H1 (cell line): ENCODE data around the gene KLHDC8A. TPM values are rescaled to one million over a fixed set of nuclear protein-coding genes. Genes with fewer than 3 reads are reported as not detected.

Source experiments
- ATF2 ChIP-seq: IDR thresholded peaks from 2 replicates; pipeline ENCODE4 v1.6.1; 2012; ENCODE audit warnings: low read length, inconsistent platforms
- CBX5 ChIP-seq: fragments of 300-800, 300-1000 bp; sonication (generic); IDR thresholded peaks from 2 replicates; pipeline ENCODE4 v1.7.1; 2016; ENCODE audit warnings: antibody characterized with exemption, low read length, low read depth
- RBBP5 ChIP-seq: IDR thresholded peaks from 2 replicates; pipeline ENCODE4 v1.7.1; 2012; ENCODE audit warnings: low read depth, mild to moderate bottlenecking, inconsistent platforms, low read length, moderate library complexity, borderline replicate concordance
- polyA plus RNA-seq, 7 experiments: library from polyadenylated mRNA; depleted of rRNA in 3 of 7; stranded (reverse) in 5 of 7; unstranded in 2 of 7; fragments of >200 nt in 5 of 7; fragments of 200-250 nt in 2 of 7; gene quantifications; 1 replicate in 5 of 7; 2 replicates in 1 of 7; 4 replicates in 1 of 7; pipeline versions ENCODE4 v1.2.1 to v1.2.3, GENCODE V29; 2011 to 2013; ENCODE audit warnings: missing spikeins in 2 of 7, mixed read lengths in 2 of 7
- total RNA-seq: library from RNA; stranded (reverse); fragmentation: NEBNext Ultra II Directional; extraction: Animal tissue kit (Norgen Biotek cat#: 25700); gene quantifications from 2 replicates; pipeline ENCODE4 v1.2.1, GENCODE V29; 2021

Gene KLHDC8A
- total and polyA plus RNA-seq, 2 of the 8 experiments (the other 6 are each of a cell fraction or from before 2014, with no cell fraction given), result 1.9 to 3.4 TPM

DNA sequence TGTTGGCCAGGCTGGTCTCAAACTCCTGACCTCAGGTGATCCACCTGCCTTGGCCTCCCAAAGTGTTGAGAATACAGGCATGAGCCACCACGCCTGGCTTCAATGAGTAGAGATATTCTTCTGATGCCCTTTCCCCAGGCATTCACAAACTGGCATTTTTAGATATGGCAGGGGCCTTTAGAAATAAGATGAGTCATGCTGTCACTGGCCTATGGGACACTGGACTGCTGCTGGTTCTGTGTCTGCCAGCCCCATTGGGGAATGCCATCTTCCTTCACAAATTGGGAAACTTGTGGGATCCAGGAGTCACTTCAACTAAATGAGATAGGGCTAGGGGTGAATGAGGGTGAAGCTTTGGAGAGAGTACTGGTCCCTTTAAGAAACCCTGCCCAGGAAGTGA lies 16.0 kb downstream of the KLHDC8A start (continued):
- TF ChIP-seq ATF2, result no peak
- TF ChIP-seq CBX5, result no peak
- TF ChIP-seq RBBP5, result no peak
